Measurements from ENCODE around the gene S100A2.

S100A2 gene

DNA sequence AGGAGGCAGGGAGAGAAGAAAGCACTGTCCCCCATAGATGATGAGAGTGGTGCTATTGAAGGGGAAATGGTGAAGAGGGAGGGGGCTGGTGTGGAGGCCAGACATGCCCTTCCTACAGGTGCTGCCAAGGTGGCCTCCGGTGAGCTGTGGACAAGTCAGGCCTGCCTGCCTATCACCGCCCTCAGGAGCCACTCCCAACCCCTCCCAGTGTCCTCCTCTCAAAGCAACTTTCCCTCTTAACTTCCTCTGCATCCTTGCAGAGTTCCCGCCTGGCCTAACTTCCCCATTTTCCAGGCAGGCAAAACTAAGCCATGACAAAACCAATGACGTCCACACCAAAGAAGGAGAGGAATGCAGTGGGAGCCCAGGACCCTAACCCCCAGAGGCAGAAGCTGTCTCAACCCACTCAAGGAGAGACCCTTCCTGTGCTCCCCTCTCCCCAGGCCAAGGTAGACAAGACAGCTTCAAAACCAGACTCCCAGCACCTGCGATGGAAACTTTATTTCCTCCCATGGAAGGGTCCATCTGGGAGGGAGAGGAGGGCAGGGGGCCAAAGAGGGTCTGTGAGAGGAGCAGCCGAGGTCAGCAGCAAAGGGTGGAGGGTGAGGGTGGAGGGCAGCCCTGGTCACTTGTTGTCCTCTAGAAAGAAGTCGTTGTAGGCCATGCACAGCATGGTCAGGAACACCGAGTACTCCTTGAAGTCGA lies 28.8 kb downstream of the S100A2 start:
- TF ChIP-seq, protein P1, sequence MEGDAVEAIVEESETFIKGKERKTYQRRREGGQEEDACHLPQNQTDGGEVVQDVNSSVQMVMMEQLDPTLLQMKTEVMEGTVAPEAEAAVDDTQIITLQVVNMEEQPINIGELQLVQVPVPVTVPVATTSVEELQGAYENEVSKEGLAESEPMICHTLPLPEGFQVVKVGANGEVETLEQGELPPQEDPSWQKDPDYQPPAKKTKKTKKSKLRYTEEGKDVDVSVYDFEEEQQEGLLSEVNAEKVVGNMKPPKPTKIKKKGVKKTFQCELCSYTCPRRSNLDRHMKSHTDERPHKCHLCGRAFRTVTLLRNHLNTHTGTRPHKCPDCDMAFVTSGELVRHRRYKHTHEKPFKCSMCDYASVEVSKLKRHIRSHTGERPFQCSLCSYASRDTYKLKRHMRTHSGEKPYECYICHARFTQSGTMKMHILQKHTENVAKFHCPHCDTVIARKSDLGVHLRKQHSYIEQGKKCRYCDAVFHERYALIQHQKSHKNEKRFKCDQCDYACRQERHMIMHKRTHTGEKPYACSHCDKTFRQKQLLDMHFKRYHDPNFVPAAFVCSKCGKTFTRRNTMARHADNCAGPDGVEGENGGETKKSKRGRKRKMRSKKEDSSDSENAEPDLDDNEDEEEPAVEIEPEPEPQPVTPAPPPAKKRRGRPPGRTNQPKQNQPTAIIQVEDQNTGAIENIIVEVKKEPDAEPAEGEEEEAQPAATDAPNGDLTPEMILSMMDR (IDR thresholded peaks at IDR 0.05; ENCODE audit: insufficient read depth, low read depth, low read length, missing control alignments), result no peak
- H3K4me3 ChIP-seq (ENCODE audit: low read length), result peak overlapping the region; percentile 68
- peak; percentile 69 for DNase-seq (ENCODE audit: low read depth)

DNA sequence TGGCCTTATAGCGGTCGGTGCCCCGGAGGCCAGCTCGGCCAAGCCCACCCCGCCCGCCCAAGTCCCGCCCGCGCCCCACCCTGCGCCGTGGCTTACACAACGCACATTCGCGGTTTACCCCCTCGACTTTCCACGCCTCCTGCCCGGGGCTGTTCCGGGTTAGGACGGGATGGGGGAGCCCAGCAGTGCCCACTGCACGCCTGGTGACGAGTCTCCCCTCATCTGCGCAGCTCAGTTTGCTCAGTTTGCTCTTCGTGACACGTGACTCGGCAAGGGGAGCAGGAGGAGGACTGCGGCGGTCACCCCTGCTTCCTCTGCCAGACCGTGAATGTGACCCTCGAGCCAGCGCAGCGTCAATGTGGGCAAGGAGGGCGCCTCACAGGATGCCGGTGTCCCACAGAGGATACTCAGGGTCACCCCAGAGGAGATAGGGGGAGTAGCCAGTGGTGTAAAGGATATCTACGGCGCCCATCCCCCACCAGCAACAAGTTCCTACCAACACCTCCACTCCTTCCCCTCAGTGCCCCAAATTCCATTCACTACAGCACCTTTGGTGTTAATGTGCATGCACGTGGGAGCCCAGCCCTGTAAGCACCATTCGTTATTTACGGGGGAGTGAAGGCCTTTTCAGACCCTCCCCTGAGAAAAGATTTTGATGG lies 29.5 kb downstream of the S100A2 start:
- DNase-seq (ENCODE audit: low read depth), result peak; percentile 79
- TF ChIP-seq, protein P1 (IDR thresholded peaks at IDR 0.05; ENCODE audit: insufficient read depth, low read depth, low read length, missing control alignments), result no peak
- peak overlapping the region; percentile 68 for H3K4me3 ChIP-seq (ENCODE audit: low read length)

DNA sequence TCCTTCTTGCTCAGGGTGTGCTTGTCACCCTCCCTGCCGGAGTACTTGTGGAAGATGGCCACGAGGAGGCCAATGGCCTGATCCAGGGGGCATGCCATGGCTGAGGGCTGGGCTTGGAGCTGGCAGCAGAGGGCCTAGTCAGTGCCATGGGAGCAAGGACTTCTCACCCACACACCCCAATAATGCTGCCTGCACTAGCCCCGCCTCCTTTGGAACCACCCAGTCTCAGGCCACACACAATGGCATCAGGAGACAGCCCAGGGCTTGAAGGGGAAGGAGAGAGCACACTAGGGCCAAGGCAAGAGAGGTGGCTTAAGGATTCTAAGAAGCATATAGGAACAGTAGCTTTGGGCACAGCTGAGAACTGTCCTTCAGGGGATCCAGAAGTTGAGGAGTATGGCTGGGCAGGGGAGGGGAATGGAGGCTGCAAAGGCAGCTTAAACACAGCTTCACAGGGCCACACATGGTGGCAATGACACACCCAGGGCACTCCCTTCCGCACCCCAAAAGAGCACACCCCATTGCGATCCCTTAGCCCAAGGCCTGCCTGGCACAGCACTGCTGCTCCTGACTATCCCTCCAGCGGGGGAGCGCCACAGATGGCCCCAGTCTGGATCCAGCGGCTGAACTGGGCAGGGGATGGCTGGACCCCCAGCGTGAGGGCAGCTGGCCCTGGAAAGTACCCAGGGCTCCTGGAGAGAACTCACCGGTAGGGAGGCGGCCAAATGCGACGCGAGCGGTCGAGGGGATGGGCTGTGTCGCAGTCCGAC lies 30.2 kb downstream of the S100A2 start, which contains the start of gene S100A6:
TSS of gene S100A6 (minus strand) at position 750 of the 770 bp plus-strand sequence. CDS start at position 98, 652 bp downstream.
- peak; percentile 33 for DNase-seq (ENCODE audit: low read depth)
- TF ChIP-seq, protein P1 (IDR thresholded peaks at IDR 0.05; ENCODE audit: insufficient read depth, low read depth, low read length, missing control alignments), result peak; percentile 4
- peak within 1 kb of the TSS; percentile 68 for H3K4me3 ChIP-seq (ENCODE audit: low read length)

DNA sequence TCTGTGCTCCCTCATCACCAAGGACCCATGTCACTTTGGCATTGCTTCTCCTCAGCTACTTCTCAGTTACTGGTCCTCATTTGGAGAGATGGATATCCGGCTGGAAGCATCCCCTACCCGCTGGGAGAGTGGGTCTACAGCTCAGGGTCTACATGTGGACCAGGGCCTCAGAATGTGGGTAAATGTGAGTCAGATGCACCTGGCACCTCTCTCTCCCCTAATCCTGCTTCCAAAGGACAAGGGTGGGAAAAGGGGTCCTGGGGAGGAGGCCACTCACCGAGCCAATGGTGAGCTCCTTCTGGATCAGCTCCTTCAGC lies 30.8 kb downstream of the S100A2 start:
- TF ChIP-seq, protein P1 (IDR thresholded peaks at IDR 0.05; ENCODE audit: insufficient read depth, low read depth, low read length, missing control alignments), result no peak
- peak overlapping the region; percentile 68 for H3K4me3 ChIP-seq (ENCODE audit: low read length)

DNA sequence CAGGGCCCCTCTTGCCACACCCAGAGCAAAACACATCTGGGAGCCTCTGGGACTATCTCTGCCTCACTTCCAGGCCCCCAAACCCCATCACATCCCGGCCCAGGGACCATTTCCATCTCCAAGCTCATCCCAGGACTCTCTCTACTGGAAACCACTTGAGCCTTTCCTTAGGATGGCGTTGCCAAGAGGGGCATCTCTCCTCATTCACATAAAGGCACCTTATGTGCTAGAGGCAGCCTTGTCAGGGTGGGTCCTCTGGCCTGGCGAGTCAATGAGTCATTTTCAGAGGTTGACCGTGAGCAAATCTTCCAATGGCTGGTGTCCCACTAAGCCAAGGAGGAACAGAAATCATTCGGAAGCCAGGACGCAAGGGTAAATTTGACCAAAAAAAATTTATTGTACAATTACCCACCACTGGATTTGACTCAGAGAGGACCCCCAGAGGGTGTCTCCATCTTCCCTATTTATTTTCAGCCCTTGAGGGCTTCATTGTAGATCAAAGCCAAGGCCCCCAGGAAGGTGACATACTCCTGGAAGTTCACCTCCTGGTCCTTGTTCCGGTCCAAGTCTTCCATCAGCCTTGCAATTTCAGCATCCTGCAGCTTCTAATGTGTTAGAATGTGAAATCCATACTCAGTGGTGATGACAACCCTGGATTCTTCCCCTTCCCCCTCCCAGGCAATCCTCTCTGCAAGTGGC lies 31.3 kb downstream of the S100A2 start:
- peak overlapping the region; percentile 68 for H3K4me3 ChIP-seq (ENCODE audit: low read length)
- DNase-seq (ENCODE audit: low read depth), result peak; percentile 37
- TF ChIP-seq, protein P1 (IDR thresholded peaks at IDR 0.05; ENCODE audit: insufficient read depth, low read depth, low read length, missing control alignments), result no peak

More for the DNA sequence above, 30.8 kb downstream of the S100A2 start:
- DNase-seq (ENCODE audit: low read depth), result no peak

DNA sequence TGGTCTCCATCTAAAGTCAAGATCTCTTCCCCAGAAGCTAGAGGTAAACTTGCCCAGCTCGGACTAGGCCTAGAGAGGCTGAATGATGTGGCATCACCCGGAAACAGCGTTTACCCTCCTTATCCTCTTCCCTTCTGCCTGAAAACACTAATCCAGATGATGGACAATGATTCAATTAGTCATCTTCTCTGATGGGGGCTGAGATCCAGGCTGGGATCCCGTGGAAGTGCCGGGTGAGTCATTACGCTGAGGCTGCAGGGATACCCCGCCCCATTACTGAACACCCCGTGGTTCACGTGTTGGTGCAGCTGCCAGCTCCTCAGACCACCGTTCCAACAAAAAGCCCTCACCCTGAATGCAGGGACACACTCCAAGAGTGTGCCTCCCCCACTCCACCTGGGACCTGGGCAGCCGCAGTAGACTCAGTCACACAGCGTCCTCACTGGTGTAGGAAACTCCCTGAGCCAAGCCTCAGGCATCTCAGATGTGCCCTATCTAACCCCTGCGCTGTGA lies 31.9 kb downstream of the S100A2 start:
- peak overlapping the region; percentile 68 for H3K4me3 ChIP-seq (ENCODE audit: low read length)
- DNase-seq (ENCODE audit: low read depth), result peak; percentile 94
- TF ChIP-seq, protein P1 (IDR thresholded peaks at IDR 0.05; ENCODE audit: insufficient read depth, low read depth, low read length, missing control alignments), result no peak
